HL-60 (cell line): Measurements from ENCODE around the gene THBS3.
"Not testable (repeated sequence)": the region's sequence is repeated elsewhere in the genome, so short reads cannot be mapped to it uniquely, and the experiment has no call there.

ENCODE experiments used
- DNase-seq, 2 experiments: peaks; one replicate each; pipeline ENCODE4 v3.0.0-alpha.2; 2010 to 2020; ENCODE audit warnings: low read depth in 1 of 2, low spot score in 1 of 2
- H3K27ac ChIP-seq: fragments of 250-450 bp; sonication (Bioruptor Pico); replicated peaks from 2 replicates; pipeline ENCODE4 v1.5.1; 2020; ENCODE audit warnings: mild to moderate bottlenecking, moderate library complexity
- H3K27me3 ChIP-seq: fragments of 250-450 bp; sonication (Bioruptor Pico); 2 replicates; pipeline ENCODE4 v1.5.1; 2021; ENCODE audit warnings: mild to moderate bottlenecking, moderate library complexity; ENCODE audit not compliant: insufficient read depth, poor library complexity, severe bottlenecking
- H3K4me3 ChIP-seq: replicated peaks from 2 replicates; pipeline ENCODE4 v1.5.1; 2011; ENCODE audit warnings: mild to moderate bottlenecking, control low read depth, low read length; ENCODE audit not compliant: insufficient read depth
- CTCF ChIP-seq: IDR thresholded peaks from one replicate; pipeline ENCODE4 v1.5.1; 2011; ENCODE audit warnings: low read length, control low read depth, inconsistent platforms; ENCODE audit not compliant: insufficient read depth
- GABPA ChIP-seq: IDR thresholded peaks from 2 replicates; pipeline ENCODE4 v1.6.1; 2012; ENCODE audit warnings: low read depth
- POLR2AphosphoS5 ChIP-seq: IDR thresholded peaks from 2 replicates; pipeline ENCODE4 v1.6.1; 2012; ENCODE audit warnings: low read depth
- REST ChIP-seq: IDR thresholded peaks from 2 replicates; pipeline ENCODE4 v1.6.1; 2012; ENCODE audit warnings: low read depth; ENCODE audit not compliant: insufficient replicate concordance
- SPI1 ChIP-seq: IDR thresholded peaks from 2 replicates; pipeline ENCODE4 v1.6.1; 2012; ENCODE audit warnings: low read depth, mild to moderate bottlenecking, borderline replicate concordance

Gene THBS3

GRCh38 chr1:155247667-155248553 is 40.2 kb upstream of the THBS3 start:
- DNase-seq, result no peak
- Histone ChIP-seq H3K27me3 (no peaks in the 10 kb centered on the region), H3K27ac (no peak overlapping the region), H3K4me3 (no peak overlapping the region)
- TF ChIP-seq POLR2AphosphoS5, result no peak
- TF ChIP-seq CTCF, result no peak
- TF ChIP-seq GABPA, result no peak
- TF ChIP-seq REST, result no peak
- no peak for TF ChIP-seq SPI1

- not testable (repeated sequence) for H3K4me3 ChIP-seq, H3K27me3 ChIP-seq, H3K27ac ChIP-seq, DNase-seq
These were observed 39.1 kb upstream of the THBS3 start for GRCh38 chr1:155246796-155247195.

GRCh38 chr1:155245163-155245524 is 37.4 kb upstream of the THBS3 start:
- no peak for DNase-seq
- peak overlapping the region; percentile 60 for H3K4me3 ChIP-seq
- TF ChIP-seq GABPA (no peak), CTCF (no peak), REST (no peak), SPI1 (no peak), POLR2AphosphoS5 (no peak)
- no peaks in the 10 kb centered on the region for H3K27me3 ChIP-seq
- peak overlapping the region; percentile 75 for H3K27ac ChIP-seq

- Histone ChIP-seq H3K4me3 (peak overlapping the region; percentile 60), H3K27me3 (no peaks in the 10 kb centered on the region), H3K27ac (peak overlapping the region; percentile 75)
- TF ChIP-seq CTCF (peak; percentile 23), SPI1 (no peak), GABPA (no peak), REST (peak; percentile 54), POLR2AphosphoS5 (peak; percentile 90)
- peak; percentile 98 to 99 for DNase-seq
These were observed 36.9 kb upstream of the THBS3 start for GRCh38 chr1:155244368-155245162.
